T1000 (cell line): ENCODE data around the gene IKZF1.

Experiments
- DNase-seq: peaks from one replicate; lab custom pipeline; 2025; ENCODE audit warnings: mixed read lengths; lab: John Stamatoyannopoulos, UW

IKZF1 gene

GRCh38 chr7:50355817-50356178 is 51.3 kb downstream of the IKZF1 start:
- DNase-seq: no peak

- DNase-seq: no peak
Observed at GRCh38 chr7:50356212-50356944, 51.9 kb downstream of the IKZF1 start.

- no peak for DNase-seq
Observed at GRCh38 chr7:50356945-50357268, 52.4 kb downstream of the IKZF1 start.

- DNase-seq: no peak
Observed at GRCh38 chr7:50357426-50357825, 52.9 kb downstream of the IKZF1 start.

GRCh38 chr7:50358041-50358705 is 53.7 kb downstream of the IKZF1 start:
- DNase-seq: no peak

GRCh38 chr7:50358779-50359178 is 54.3 kb downstream of the IKZF1 start:
- no peak for DNase-seq

DNA sequence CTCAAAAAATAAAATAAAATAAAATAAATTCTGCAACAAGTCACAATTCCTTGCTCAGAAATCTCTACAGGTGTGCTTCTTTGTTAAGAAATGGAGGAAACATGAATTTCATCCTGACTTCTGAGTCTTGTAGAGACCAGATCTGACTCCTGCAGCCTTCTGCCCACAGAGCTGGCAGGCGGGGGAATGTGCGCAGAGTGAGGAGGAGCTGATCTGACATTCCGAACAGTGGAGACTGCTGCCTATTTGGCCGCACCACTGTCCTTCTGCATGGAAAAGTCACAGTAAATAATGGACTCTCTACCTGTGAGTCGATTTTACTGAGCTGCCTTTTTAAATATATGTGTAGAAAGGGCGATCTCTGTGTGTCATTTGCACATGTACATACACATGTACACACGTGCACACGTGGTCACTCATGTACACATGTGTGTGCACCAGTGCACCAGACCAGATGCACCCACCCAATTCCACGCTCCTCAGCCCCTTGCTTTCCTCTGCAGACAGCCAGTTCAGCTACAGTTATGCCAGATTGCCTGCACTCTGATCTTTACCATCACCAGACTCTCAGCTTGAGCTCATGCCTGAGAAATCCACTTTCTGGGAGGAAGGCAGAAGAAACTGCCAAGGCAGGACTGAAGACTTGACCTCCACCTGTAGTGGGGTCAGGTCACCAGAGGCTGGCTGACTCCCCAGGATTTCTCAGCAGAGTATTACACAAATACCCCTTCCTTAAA is 54.9 kb downstream of the IKZF1 start:
- no peak for DNase-seq

DNA sequence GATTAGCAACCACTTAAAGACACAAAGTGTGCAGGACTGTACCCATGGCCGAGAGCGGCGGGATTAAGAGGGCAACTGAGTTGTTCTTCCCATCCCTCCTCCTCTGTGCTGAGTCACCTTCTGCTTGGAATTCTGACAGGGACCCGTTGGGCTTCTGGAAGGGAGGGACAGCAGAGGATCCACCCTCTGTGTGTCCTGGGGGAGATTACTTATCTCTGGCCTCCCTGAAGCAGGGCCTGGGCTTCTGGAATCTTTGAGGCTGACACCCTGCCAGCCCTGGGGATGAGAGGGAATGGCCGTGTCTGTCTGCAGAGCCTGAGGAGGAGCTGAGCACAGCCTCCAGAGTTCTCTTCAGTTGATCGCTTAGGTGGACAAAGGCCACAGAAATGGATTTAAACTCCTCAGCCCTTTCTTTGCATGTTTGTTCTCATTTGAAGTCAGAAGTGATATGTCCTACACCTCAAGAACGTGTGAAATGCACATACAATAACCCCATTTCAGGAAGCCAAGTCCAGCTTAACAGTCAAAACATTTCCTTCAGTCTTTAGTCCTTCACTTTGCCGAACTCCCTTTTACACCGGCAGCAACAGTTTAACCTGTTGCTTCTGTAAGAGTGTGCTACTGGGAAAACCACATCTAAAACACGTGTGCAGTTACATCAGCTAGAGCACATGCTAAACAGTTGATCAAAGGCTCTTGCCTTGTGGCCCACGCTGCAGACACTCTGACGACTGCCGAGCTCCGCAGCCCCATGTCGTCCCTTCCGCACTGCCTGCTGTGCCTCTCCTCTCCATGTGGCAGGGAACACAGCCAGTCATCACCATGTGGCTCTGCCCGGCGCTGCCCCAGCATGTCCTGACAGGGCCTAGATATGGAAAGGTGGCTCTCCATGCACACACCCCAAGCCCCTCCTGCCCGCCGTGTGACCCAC is 55.7 kb downstream of the IKZF1 start:
- peak; percentile 23 for DNase-seq

- no peak for DNase-seq
Observed at GRCh38 chr7:50362142-50362541, 57.6 kb downstream of the IKZF1 start.

GRCh38 chr7:50362712-50363282 is 58.3 kb downstream of the IKZF1 start:
- DNase-seq: no peak

DNA sequence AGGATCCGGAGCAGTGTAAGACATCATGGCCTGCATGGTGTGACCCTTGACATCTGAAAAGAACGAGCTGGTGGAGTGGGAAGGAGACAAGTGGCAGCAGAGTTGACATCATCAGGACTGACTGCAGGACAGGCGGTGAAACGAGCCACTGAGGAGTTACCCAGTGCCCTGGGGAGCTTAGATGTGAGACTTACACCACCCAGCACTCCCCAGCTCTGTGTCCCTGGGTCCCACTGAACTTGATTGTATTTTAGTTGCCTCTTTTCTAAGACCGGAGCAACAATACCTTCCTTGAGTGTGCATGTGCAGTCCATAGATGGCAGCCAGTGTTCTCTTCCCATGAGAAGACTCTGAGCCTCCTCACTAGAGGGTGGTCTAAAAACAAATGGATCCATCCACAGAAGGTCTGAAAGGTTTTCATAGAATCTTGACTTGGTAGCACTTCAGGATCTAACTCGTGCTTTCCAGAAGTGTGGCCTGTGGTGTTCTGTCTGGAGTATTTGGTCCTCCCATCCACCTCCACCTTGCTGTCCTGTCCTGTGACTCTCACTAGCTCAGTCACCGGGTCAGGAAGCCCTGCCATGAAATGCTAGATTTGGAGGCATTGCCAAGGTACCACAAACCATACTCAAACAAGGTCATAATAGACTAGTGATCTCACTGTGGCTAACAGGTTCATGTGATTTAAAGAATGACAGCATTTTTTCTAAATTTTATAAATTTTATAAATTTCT is 59.0 kb downstream of the IKZF1 start:
- DNase-seq: no peak

- DNase-seq: no peak
Observed at GRCh38 chr7:50364645-50365044, 60.1 kb downstream of the IKZF1 start.

GRCh38 chr7:50366311-50366710 is 61.8 kb downstream of the IKZF1 start:
- no peak for DNase-seq

DNA sequence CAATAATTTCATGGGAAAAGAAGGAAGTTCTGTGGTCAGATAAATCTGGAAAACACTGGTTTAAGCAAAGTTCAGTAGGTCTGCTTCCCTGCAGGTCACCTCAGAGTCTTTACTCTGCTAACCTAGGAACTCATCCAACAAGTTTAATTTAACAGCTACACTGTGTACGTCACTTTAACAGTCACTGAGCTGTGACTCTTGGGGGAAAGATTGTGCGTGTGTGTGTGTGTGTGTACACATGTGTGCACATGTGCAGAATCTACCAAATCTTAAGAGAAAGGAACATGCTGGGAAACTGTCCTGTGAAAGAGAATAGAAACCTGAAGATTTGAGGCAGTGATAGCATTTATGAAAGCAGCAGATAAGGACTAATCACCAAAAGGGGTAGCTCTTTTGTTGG is 62.6 kb downstream of the IKZF1 start:
- DNase-seq: no peak

DNA sequence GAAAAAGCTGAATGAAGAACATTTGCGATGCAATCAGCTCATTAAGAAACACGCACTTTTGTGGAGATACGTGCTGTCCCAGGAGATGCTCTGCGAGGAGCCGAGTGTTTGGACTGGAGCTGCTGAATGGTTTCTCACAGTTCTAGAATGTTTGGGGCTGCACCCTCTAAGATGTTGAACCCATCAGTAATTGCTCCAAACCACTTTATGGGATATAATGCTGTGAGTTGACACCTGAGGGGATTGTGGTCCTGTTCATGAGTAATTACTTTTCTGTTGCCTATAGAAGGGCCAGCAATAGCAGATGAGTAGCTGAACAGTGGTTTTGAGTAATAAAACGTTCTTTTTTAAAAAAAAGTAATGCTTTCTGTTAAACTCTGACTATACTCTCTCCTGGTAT is 63.1 kb downstream of the IKZF1 start:
- no peak for DNase-seq

- DNase-seq: no peak
Observed at GRCh38 chr7:50368366-50368765, 63.9 kb downstream of the IKZF1 start.

- no peak for DNase-seq
Observed at GRCh38 chr7:50369143-50370026, 64.9 kb downstream of the IKZF1 start.

DNA sequence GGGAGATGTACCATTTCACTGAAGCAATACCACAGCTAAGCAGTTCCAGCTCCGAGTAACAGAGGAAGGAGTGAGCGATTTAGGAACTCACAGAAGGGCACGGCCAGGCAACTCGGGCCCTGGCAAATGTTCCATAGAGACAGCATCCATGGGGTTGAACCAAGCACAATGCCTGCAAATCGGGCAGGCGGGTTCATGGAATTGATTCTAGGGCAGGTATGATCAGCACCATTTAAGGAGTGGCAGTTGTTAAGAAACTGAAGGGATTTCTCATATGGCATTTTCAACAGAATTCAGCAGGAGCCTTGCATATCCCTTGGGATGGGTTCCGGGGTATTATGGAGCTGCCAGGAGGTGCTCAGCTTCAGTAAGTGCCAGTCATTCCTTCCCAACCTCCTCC is 66.4 kb downstream of the IKZF1 start:
- no peak for DNase-seq

GRCh38 chr7:50371551-50372021 is 67.1 kb downstream of the IKZF1 start:
- DNase-seq: no peak

DNA sequence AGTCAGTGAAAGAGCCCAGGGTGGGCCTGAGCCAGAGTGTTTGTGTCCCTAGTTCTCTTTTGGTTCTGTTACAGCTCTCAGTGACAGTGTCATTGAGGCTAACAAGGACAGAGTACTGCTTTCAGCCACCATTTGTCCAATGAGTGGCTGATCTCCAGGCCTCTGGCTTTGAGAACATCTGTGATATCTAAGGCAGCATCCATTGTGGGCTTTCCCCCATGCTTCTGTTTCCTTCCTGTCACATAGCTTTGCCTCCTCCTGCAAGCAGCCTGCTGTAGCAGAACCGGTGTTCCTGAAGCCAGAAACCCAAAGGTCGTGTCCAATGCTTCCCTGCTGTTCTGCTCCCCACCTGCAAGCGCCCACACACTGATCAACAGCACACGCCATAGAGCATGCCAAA is 68.4 kb downstream of the IKZF1 start:
- DNase-seq: no peak
